ENCODE results near the gene SH2B3.

GRCh38 chr12:111431772-111432171 is 26.0 kb downstream of the SH2B3 start:
- TF ChIP-seq CTCF (IDR thresholded peaks at IDR 0.05) (no peak), EZH2 (IDR thresholded peaks at IDR 0.05; ENCODE audit: borderline replicate concordance, insufficient read depth, low read depth, low read length, poor library complexity, severe bottlenecking) (no peak)
